ENCODE measurements around the gene DCP1B.

- TF ChIP-seq POLR2AphosphoS5 (IDR thresholded peaks at IDR 0.05; ENCODE audit: borderline replicate concordance, low read depth, low read length) (no peak), EZH2 (IDR thresholded peaks at IDR 0.05) (no peak), FOXP2 (optimal IDR thresholded peaks at IDR 0.05; ENCODE audit: control extremely low read depth, extremely low read length, insufficient read depth) (peak; percentile 61)
These were observed 10.3 kb downstream of the DCP1B start for GRCh38 chr12:1993871-1994371.

Measured in SK-N-MC (cell line).